Adrenal gland (tissue), 5 donors: Measurements from ENCODE around the gene CDK10.

Experiments
- CTCF ChIP-seq, 6 experiments: fragments of 450-650 bp in 4 of 6; fragments of 200-600 bp in 2 of 6; sonication (generic) in 1 of 6; IDR thresholded peaks; 1 replicate in 5 of 6; 2 replicates in 1 of 6; pipeline versions ENCODE4 v1.5.1 to v1.8.0; 2016 to 2021; ENCODE audit warnings: antibody characterized with exemption in 6 of 6, mild to moderate bottlenecking in 2 of 6, moderate library complexity in 1 of 6
- POLR2A ChIP-seq, 2 donors: fragments of 450-650 bp; IDR thresholded peaks; one replicate each; pipeline ENCODE4 v1.6.1; 2017; ENCODE audit warnings: antibody characterized with exemption in 2 of 2, mild to moderate bottlenecking in 2 of 2, moderate library complexity in 1 of 2
- donor health status: DM: no; HTN: no; CAD: no.

GRCh38 chr16:89720813-89721545 is 34.5 kb downstream of the CDK10 start, which contains the start of the genes VPS9D1 and ZNF276:
- no peak for TF ChIP-seq CTCF (IDR thresholded peaks at IDR 0.05)
- TF ChIP-seq POLR2A (IDR thresholded peaks at IDR 0.05), result peak; percentile 5 to 19
